ENCODE results near the gene POLR1E.
"Not testable (repeated sequence)": the region's sequence is repeated elsewhere in the genome, so short reads cannot be mapped to it uniquely, and the experiment has no call there.

POLR1E gene

GRCh38 chr9:37511016-37512010, 25.6 kb downstream of the POLR1E start:
- Histone ChIP-seq H3K27ac (replicated peaks) (no peak overlapping the region), H3K4me3 (replicated peaks; ENCODE audit: insufficient read depth, low read length) (no peak overlapping the region), H3K27me3 (ENCODE audit: insufficient read depth, poor library complexity, severe bottlenecking) (no peaks in the 10 kb centered on the region)
- DNase-seq (ENCODE audit: low read depth in 1 of 2, low spot score in 1 of 2): peak in 1 of 2 experiments; percentile 14
- TF ChIP-seq POLR2AphosphoS5 (IDR thresholded peaks at IDR 0.05; ENCODE audit: low read depth) (peak; percentile 37; the same call in 1 of the 2 replicates), CTCF (IDR thresholded peaks at IDR 0.05; ENCODE audit: insufficient read depth, low read length) (no peak), GABPA (IDR thresholded peaks at IDR 0.05; ENCODE audit: low read depth) (no peak), SPI1 (IDR thresholded peaks at IDR 0.05; ENCODE audit: borderline replicate concordance, low read depth) (no peak), REST (IDR thresholded peaks at IDR 0.05; ENCODE audit: insufficient replicate concordance, low read depth) (no peak)

GRCh38 chr9:37512437-37512836, 26.7 kb downstream of the POLR1E start:
- no peak for DNase-seq (ENCODE audit: low read depth in 1 of 2, low spot score in 1 of 2)
- no peak for TF ChIP-seq CTCF (IDR thresholded peaks at IDR 0.05; ENCODE audit: insufficient read depth, low read length)
- TF ChIP-seq POLR2AphosphoS5 (IDR thresholded peaks at IDR 0.05; ENCODE audit: low read depth): no peak
- no peaks in the 10 kb centered on the region for H3K27me3 ChIP-seq (ENCODE audit: insufficient read depth, poor library complexity, severe bottlenecking)
- no peak overlapping the region for H3K4me3 ChIP-seq (replicated peaks; ENCODE audit: insufficient read depth, low read length)
- H3K27ac ChIP-seq (replicated peaks): no peak overlapping the region

GRCh38 chr9:37514415-37514814, 28.7 kb downstream of the POLR1E start:
- not testable (repeated sequence) for H3K4me3 ChIP-seq (replicated peaks; ENCODE audit: insufficient read depth, low read length); H3K27me3 ChIP-seq (ENCODE audit: insufficient read depth, poor library complexity, severe bottlenecking); DNase-seq (ENCODE audit: low read depth in 1 of 2, low spot score in 1 of 2); H3K27ac ChIP-seq (replicated peaks)

GRCh38 chr9:37514999-37515398, 29.3 kb downstream of the POLR1E start:
- no peak overlapping the region for H3K27ac ChIP-seq (replicated peaks)
- no peaks in the 10 kb centered on the region for H3K27me3 ChIP-seq (ENCODE audit: insufficient read depth, poor library complexity, severe bottlenecking)

More at GRCh38 chr9:37514999-37515398, 29.3 kb downstream of the POLR1E start:
- no peak for DNase-seq (ENCODE audit: low read depth in 1 of 2, low spot score in 1 of 2)
- H3K4me3 ChIP-seq (replicated peaks; ENCODE audit: insufficient read depth, low read length): no peak overlapping the region
- no peak for TF ChIP-seq REST (IDR thresholded peaks at IDR 0.05; ENCODE audit: insufficient replicate concordance, low read depth)
- TF ChIP-seq SPI1 (IDR thresholded peaks at IDR 0.05; ENCODE audit: borderline replicate concordance, low read depth): no peak

All from HL-60 (cell line).